Liver (tissue), 3 donors: ENCODE results near the gene CAMSAP3.

Experiments used
- JUND ChIP-seq, 2 donors: IDR thresholded peaks; 2 replicates each; pipeline ENCODE4 v1.6.1; 2016; ENCODE audit warnings: antibody characterized with exemption in 2 of 2
- MAX ChIP-seq: IDR thresholded peaks from 2 replicates; pipeline ENCODE4 v1.6.1; 2016; ENCODE audit warnings: antibody characterized with exemption
- TF ChIP-seq, protein P1 (sequence below): fragments of 150-350 bp; IDR thresholded peaks from 2 replicates; pipeline ENCODE4 v1.5.1; 2017; ENCODE audit warnings: improper control_type of control experiment, low read depth, low read length; ENCODE audit not compliant: missing input control
- donor health status: healthy.
- donor health status: healthy.

DNA sequence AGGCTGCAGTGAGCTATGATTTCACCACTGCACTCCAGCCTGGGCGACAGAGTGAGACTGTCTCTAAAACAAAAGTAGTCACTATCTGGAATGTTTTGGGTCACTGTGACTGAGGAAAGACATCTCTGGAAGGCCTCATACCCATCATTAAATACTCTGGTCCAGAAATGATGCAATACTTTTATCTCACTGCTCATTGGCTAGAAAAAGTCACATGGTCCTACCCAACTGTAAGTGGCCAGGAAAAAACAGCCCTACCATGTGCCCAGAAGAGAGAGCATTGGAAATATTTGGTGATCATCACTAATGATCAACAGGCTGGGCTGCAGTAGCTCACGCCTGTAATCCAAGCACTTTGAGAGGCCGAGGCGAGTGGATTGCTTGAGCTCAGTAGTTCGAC is 30.3 kb upstream of the CAMSAP3 start:
- TF ChIP-seq, protein P1, sequence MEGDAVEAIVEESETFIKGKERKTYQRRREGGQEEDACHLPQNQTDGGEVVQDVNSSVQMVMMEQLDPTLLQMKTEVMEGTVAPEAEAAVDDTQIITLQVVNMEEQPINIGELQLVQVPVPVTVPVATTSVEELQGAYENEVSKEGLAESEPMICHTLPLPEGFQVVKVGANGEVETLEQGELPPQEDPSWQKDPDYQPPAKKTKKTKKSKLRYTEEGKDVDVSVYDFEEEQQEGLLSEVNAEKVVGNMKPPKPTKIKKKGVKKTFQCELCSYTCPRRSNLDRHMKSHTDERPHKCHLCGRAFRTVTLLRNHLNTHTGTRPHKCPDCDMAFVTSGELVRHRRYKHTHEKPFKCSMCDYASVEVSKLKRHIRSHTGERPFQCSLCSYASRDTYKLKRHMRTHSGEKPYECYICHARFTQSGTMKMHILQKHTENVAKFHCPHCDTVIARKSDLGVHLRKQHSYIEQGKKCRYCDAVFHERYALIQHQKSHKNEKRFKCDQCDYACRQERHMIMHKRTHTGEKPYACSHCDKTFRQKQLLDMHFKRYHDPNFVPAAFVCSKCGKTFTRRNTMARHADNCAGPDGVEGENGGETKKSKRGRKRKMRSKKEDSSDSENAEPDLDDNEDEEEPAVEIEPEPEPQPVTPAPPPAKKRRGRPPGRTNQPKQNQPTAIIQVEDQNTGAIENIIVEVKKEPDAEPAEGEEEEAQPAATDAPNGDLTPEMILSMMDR, result no peak
- TF ChIP-seq MAX, result no peak
- no peak for TF ChIP-seq JUND (IDR thresholded peaks at IDR 0.05)
